Activated CD4-positive, alpha-beta T cell treated with anti-CD3 and anti-CD28 coated beads for 36 hours (primary cell): Measurements from ENCODE around the gene SLX9. TPM values are rescaled to one million over a fixed set of nuclear protein-coding genes. Genes with fewer than 3 reads are reported as not detected.

ENCODE experiments used
- ATAC-seq: fragments of 200-7000 bp; cut with Tn5 transposase; one replicate; pipeline ENCODE4 v1.10.0; 2021; ENCODE audit warnings: mild to moderate bottlenecking, moderate library complexity
- CTCF ChIA-PET: fragments of 350-600 bp; sonication (Branson Sonifier 250); formaldehyde crosslinking; loops from one replicate; lab custom pipeline; 2021; ENCODE audit warnings: antibody characterized with exemption; lab: Charles Lee
- POLR2A ChIA-PET: fragments of 350-600 bp; sonication (Branson Sonifier 250); formaldehyde crosslinking; loops from one replicate; lab custom pipeline; 2021; ENCODE audit warnings: antibody characterized with exemption, inconsistent platforms; lab: Charles Lee
- DNase-seq: peaks from one replicate; pipeline ENCODE4 v3.0.0-alpha.2; 2020
- H3K27ac Mint-ChIP-seq: one replicate; pipeline ENCODE4 v1.8.0; 2021; ENCODE audit warnings: mixed read lengths
- H3K27me3 Mint-ChIP-seq: one replicate; pipeline ENCODE4 v1.8.0; 2021; ENCODE audit warnings: mixed read lengths
- H3K36me3 Mint-ChIP-seq: one replicate; pipeline ENCODE4 v1.8.0; 2021; ENCODE audit warnings: low read depth, mixed read lengths
- H3K4me1 Mint-ChIP-seq: one replicate; pipeline ENCODE4 v1.8.0; 2021; ENCODE audit warnings: mixed read lengths
- H3K4me3 Mint-ChIP-seq: one replicate; pipeline ENCODE4 v1.8.0; 2021; ENCODE audit warnings: mild to moderate bottlenecking, moderate library complexity, mixed read lengths
- H3K9me3 Mint-ChIP-seq: one replicate; pipeline ENCODE4 v1.8.0; 2021; ENCODE audit warnings: low read depth, mixed read lengths
- intact Hi-C, 2 experiments: fragments of 100-400 bp; cut with DNase I in 1 of 2; cut with micrococcal nuclease in 1 of 2; formaldehyde crosslinking; loops; one replicate each; pipeline versions ENCODE4 v1.14.2 to v1.15.1; 2022 to 2024; cut with DNase I, micrococcal nuclease
- total RNA-seq, 2 experiments: library from RNA; stranded (reverse); gene quantifications; one replicate each; pipeline ENCODE4 v1.2.3, GENCODE V29; 2021

Gene SLX9
- total RNA-seq, 2 experiments from 2014 or later, result 60.8 to 68.8 TPM

DNA sequence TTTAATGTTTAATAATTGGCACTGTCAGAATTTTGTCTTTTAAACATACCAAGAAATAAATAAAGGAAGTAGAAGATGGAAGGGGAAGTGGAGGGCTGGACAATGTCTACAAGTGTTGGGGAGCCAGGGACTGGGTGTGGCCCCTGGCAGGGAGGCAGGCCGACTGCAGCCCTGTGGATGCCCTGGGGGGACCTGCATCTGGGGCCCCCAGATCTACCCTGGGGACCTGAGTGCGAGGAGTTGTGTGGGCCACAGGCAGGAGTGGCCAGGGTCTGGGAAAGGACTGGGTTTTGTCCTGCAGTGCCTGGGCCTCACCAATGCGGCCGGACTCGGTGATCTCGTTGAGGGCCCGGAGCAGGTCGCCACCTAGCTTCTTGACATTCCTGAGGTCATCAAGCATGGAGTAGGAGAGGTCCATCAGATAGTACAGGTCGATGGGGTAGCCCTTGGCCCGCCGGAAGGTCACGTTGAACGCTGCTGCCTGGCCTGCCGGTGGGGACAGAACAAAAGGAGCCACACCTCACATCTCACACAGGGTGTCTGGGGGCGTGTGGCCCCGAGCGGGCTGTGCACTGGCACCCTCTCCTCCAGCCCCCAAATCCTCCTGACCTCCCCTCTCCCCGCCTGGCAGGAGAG is 36.7 kb upstream of the SLX9 start:
- ChIA-PET CTCF (no interaction called here), POLR2A (no interaction called here)
- peak overlapping the region; percentile 19 for H3K27ac Mint-ChIP-seq
- intact Hi-C loops, result no loop called here
- H3K9me3 Mint-ChIP-seq, result no peaks in the 10 kb centered on the region
- H3K4me1 Mint-ChIP-seq, result peaks cover 14% of the 10 kb centered on the region
- H3K36me3 Mint-ChIP-seq, result peaks cover 63% of the 10 kb centered on the region
- H3K27me3 Mint-ChIP-seq, result no peaks in the 10 kb centered on the region
- no peak for DNase-seq
- ATAC-seq, result no peak
- no peak overlapping the region for H3K4me3 Mint-ChIP-seq

DNA sequence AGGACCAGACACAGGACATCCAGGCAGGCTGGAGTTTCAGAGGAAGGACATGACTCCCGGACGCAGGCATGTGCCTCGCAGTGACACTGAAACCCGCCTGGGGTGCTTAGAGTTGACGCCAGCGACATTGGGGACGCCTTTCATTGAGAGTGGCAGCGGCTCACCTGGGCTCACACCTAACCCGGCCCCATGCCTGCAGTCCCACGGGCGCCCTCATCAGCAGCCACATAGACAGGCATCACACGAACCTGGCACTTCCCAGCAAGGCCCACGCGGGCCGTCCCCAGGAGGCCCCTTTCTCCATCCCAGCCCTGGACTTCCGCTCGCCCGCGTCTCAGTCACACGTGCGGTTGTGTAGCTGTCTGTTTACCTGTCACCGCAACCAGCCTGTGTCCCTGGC is 36.1 kb upstream of the SLX9 start:
- no peak overlapping the region for H3K27ac Mint-ChIP-seq
- peaks cover 62% of the 10 kb centered on the region for H3K36me3 Mint-ChIP-seq
- ChIA-PET CTCF (no interaction called here), POLR2A (no interaction called here)
- intact Hi-C loops, result no loop called here
- ATAC-seq (no peak), DNase-seq (no peak)
- no peaks in the 10 kb centered on the region for H3K27me3 Mint-ChIP-seq
- H3K4me3 Mint-ChIP-seq, result no peak overlapping the region
- H3K9me3 Mint-ChIP-seq, result no peaks in the 10 kb centered on the region
- H3K4me1 Mint-ChIP-seq, result peaks cover 18% of the 10 kb centered on the region

DNA sequence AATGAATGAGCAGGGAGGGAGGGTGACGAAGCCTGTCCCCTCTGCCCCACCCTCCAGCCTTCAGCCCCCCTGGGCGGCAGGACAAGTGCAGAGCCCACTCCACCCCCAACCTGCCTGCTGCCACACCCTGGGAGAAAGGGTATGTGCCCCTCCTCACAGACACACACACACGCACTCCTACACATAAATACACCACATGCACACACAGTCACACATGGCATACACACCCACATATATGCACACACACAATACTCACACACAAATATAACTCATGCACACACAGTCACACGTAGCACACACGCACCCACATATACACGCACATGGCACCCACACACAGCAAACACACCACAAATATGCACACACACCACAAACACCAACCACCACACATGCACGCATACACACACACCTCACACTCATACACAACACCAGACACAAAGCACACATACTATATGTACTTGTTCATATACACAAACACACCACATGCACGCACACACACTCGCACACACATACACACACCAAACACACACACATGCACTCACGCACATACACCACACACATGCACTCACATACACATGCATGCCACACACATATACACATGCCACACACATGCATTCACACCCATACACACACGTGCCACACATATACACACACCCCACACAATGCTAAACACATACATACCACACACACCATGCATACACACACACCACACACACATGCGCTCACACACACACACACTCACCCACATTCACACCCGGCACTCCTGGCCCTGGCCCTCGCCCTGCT is 35.5 kb upstream of the SLX9 start:
- ATAC-seq (no peak), DNase-seq (no peak)
- ChIA-PET CTCF (no interaction called here), POLR2A (no interaction called here)
- Mint-ChIP-seq H3K4me3 (no peak overlapping the region), H3K9me3 (no peaks in the 10 kb centered on the region), H3K27ac (peak overlapping the region; percentile 10), H3K4me1 (peaks cover 24% of the 10 kb centered on the region), H3K36me3 (peaks cover 67% of the 10 kb centered on the region), H3K27me3 (no peaks in the 10 kb centered on the region)
- intact Hi-C loops, result no loop called here

DNA sequence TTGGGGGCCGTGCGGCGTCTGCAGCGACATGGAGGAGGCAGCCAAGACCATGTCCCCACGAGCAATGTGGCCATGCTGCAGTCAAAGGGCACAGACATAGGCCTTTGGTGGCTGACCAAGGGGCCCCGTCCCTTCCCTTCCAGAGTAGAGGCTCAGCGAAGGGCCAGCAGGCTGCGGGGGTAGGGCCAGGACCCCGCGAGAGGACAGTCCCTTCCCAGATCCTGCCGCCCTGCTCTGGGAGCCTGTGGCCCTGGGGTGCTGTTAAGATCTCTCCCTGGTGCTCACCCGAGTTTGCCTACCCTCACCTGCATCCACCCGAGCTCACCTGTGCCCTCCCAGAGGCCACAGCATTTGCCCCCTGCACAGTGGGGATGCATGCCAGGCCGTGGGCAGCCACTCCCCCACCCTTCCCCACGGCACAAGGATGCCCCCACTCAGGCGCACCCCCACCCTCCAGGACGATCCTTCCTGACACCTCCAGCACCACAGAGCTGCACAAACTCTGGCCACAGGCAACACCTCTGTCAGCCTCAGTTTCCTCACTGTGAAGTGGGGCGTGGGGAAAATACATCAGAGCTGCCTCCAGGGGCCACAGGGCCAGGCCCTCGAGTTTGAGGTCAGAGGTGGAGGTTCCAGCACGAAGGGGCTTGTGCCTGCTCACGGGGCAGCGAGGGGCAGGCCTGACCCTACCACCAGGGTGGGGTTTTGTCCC is 34.7 kb upstream of the SLX9 start:
- ChIA-PET CTCF (interaction anchor here (0.8 kb wide), 1 partner anchor 12 kb away, joined by 3 read pairs; no protein-coding TSS in a partner anchor), POLR2A (interaction anchor here (0.7 kb wide), 1 partner anchor 24 kb away, joined by 3 read pairs; no protein-coding TSS in a partner anchor)
- no peak for ATAC-seq
- peaks cover 68% of the 10 kb centered on the region for H3K36me3 Mint-ChIP-seq
- no peak overlapping the region for H3K27ac Mint-ChIP-seq
- intact Hi-C loops, result no loop called here
- DNase-seq, result no peak
- H3K9me3 Mint-ChIP-seq, result no peaks in the 10 kb centered on the region
- H3K4me3 Mint-ChIP-seq, result no peak overlapping the region
- peaks cover 32% of the 10 kb centered on the region for H3K4me1 Mint-ChIP-seq
- no peaks in the 10 kb centered on the region for H3K27me3 Mint-ChIP-seq

DNA sequence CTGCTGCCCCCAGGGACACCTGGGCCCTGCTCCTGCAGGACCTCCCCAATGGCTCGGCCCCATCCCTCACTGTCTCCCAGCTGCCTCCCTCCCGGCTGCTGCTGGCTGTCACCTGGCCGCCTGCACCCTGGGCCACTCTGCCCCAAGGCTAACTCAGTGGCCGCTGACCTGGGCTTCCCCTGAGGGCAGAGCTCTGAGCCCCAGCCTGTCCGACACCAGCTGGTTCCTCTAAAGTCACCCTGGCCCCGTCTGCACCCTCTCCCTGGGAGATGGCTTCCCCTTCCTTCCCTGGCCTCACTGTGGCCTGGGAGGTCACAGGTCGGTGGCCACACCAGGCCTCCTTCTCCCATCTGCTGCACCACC is 34.1 kb upstream of the SLX9 start:
- Mint-ChIP-seq H3K4me3 (no peak overlapping the region), H3K27ac (no peak overlapping the region), H3K4me1 (peaks cover 36% of the 10 kb centered on the region), H3K36me3 (peaks cover 62% of the 10 kb centered on the region), H3K27me3 (no peaks in the 10 kb centered on the region), H3K9me3 (no peaks in the 10 kb centered on the region)
- CTCF ChIA-PET, result interaction anchor here (0.8 kb wide), 1 partner anchor 13 kb away, joined by 3 read pairs; no protein-coding TSS in a partner anchor
- POLR2A ChIA-PET, result interaction anchor here (0.7 kb wide), 1 partner anchor 24 kb away, joined by 3 read pairs; no protein-coding TSS in a partner anchor
- ATAC-seq (no peak), DNase-seq (no peak)
- intact Hi-C loops, result no loop called here

DNA sequence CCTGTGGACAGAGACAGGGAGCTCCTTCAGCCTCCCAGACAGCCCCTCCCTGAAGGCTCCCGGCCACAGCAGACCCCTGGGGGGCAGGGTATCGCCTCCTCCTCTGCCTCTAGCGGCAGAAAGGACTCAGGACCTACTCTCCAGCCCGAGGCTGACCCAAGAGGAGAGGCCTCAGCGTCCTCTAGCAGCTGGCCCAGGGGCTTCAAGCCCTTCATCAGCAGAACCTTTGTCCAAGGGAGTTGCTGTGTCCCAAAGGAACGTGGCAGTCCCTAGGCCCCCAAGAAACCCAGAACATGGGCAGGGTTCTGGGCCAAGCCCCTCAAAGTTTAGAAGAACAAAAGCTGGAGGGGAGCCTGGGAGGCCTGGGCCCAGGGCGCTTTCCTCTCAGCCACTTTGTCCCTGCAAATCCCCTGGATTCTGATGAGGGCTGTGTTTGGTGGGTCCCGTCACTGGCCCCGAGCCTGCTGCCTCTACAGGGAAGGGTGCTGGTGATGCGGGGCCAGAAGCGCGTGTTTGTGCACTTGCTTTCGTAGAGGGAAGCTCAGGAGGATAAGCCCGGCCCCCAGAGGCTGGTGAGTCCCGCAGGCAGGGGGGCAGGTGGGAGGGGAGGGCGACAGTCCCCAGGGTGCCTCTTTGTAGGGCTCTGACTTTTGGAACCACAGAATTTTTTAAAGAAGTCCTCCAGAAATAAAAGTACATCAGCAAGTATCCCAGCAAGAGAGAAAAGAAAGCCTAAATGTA is 32.4 kb upstream of the SLX9 start:
- Mint-ChIP-seq H3K36me3 (peaks cover 56% of the 10 kb centered on the region), H3K27ac (peak overlapping the region; percentile 70)
- CTCF ChIA-PET, result interaction anchor here (1.0 to 1.5 kb wide), 3 partner anchors 14 to 114 kb away, joined by 3 to 5 read pairs (median 4); no protein-coding TSS in a partner anchor

DNA sequence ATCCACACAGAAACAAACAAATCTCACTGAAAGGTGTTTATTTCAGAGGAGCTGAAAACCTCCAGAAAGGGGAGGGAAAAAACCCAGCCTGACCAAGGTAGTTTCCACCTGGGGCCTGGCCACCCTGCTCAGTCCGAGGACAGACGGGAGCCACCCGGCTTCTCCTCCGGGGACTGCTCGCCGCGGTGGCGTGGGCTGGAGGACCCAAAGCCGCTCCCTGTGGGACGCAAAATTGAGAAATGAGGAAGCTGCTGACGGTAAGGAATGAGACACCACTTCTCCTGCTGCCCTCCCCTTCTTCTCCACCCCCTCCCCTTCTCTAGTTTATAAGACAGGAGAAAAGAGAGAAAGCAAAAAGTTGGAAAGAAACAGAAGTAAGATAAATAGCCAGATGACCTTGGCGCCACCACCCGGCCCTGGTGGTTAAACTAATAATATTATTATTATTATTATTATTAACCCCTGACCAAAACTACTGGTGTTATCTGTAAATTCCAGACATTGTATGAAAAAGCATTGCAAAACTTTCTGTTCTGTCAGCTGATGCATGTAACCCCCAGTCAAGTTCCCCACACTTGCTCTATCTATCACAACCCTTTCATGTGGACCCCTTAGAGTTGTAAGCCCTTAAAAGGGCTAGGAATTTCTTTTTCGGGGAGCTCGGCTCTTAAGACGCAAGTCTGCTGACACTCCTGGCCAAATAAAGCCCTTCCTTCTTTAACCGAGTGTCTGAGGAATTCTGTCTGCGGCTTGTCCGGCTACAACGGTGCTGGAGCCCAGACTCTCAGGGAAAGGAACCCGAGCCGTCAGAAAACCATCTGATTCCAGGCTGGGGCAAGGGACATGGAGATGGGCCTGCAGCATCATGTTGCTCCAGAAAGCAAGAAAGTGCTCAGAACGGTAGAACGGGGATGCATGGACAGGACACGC is 31.6 kb upstream of the SLX9 start:
- Mint-ChIP-seq H3K4me3 (no peak overlapping the region), H3K27me3 (no peaks in the 10 kb centered on the region), H3K27ac (peak overlapping the region; percentile 70), H3K4me1 (peaks cover 57% of the 10 kb centered on the region), H3K9me3 (no peaks in the 10 kb centered on the region), H3K36me3 (peaks cover 48% of the 10 kb centered on the region)
- CTCF ChIA-PET, result interaction anchor here (1.0 kb wide), 1 partner anchor 107 kb away, joined by 4 read pairs; the partner anchor contains the start of gene UBE2G2
- ATAC-seq (no peak), DNase-seq (no peak)
- intact Hi-C loops, result no loop called here
- POLR2A ChIA-PET, result interaction anchor here (0.6 kb wide), 1 partner anchor 33 kb away, joined by 3 read pairs; no protein-coding TSS in a partner anchor

More for the DNA sequence above, 32.4 kb upstream of the SLX9 start:
- Mint-ChIP-seq H3K27me3 (no peaks in the 10 kb centered on the region), H3K4me3 (no peak overlapping the region), H3K9me3 (no peaks in the 10 kb centered on the region), H3K4me1 (peaks cover 52% of the 10 kb centered on the region)
- DNase-seq (no peak), ATAC-seq (no peak)
- POLR2A ChIA-PET, result no interaction called here
- intact Hi-C loops, result no loop called here

DNA sequence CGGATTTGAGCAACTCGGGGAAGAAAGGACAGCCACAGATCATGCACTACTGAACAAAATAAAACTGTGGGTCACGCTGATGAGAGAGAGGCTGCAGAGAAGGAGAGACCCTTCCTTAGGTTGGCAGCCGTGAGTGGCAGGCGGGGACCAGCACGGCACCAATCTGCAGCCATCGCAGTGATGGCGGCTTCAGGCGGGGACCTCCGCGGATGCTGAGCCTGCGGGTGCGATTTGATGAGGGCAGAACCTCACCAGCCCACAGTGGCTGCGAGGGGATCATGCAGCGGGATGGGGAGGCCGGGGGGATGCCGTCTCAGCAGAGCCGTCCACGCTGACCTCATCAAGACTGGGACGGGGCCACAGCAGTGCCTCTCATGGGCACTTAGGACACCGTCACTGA is 30.9 kb upstream of the SLX9 start:
- H3K9me3 Mint-ChIP-seq, result no peaks in the 10 kb centered on the region
- DNase-seq (no peak), ATAC-seq (no peak)
- peaks cover 62% of the 10 kb centered on the region for H3K4me1 Mint-ChIP-seq
- POLR2A ChIA-PET, result no interaction called here
- intact Hi-C loops, result no loop called here
- no peak overlapping the region for H3K4me3 Mint-ChIP-seq
- peaks cover 42% of the 10 kb centered on the region for H3K36me3 Mint-ChIP-seq
- H3K27me3 Mint-ChIP-seq, result no peaks in the 10 kb centered on the region
- H3K27ac Mint-ChIP-seq, result peak overlapping the region; percentile 40
- CTCF ChIA-PET, result interaction anchor here (1.0 to 1.9 kb wide), 2 partner anchors 18 to 108 kb away, joined by 4 to 7 read pairs; partner anchors contain the start of gene UBE2G2

DNA sequence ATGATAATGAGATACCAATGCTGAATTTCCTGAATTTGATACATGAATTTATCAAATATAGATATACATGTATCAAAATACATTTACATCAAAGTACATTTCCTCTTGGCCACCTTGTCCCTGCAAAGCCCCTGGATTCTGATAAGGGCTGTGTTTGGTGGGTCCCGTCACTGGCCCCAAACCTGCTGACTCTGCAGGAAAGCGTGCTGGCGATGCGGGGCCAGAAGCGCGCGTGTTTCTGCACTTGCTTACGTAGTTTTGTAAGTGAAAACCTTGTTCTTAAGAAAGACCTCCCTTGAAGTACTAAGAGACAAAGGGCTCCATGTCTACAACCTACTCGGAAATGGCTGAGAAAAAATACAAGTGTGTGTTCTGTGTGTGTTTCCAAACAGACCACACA is 30.1 kb upstream of the SLX9 start:
- ATAC-seq (no peak), DNase-seq (no peak)
- no peaks in the 10 kb centered on the region for H3K9me3 Mint-ChIP-seq
- H3K4me1 Mint-ChIP-seq, result peaks cover 67% of the 10 kb centered on the region
- intact Hi-C loops, result loop anchor here in 1 of 2 experiments (2.0 to 5.0 kb wide), 2 partner anchors 17 to 32 kb away; no protein-coding TSS in a partner anchor
- H3K4me3 Mint-ChIP-seq, result no peak overlapping the region
- peak overlapping the region; percentile 40 for H3K27ac Mint-ChIP-seq
- H3K27me3 Mint-ChIP-seq, result no peaks in the 10 kb centered on the region
- H3K36me3 Mint-ChIP-seq, result peaks cover 34% of the 10 kb centered on the region
- ChIA-PET POLR2A (no interaction called here), CTCF (interaction anchor here (0.5 to 1.9 kb wide), 3 partner anchors 14 to 109 kb away, joined by 3 to 7 read pairs (median 4); partner anchors contain the start of gene UBE2G2)
